Measurements from ENCODE around the gene TAPT1. TPM values are rescaled to one million over a fixed set of nuclear protein-coding genes. Genes with fewer than 3 reads are reported as not detected.

Gene TAPT1
- polyA plus RNA-seq, 2 of the 4 experiments (the other 2 are of a cell fraction), result 11.5 to 17.1 TPM

- H3K4me3 ChIP-seq, result no peak overlapping the region
- H3K27ac ChIP-seq, result no peak overlapping the region
- no peak for DNase-seq (ENCODE audit: low read depth in 1 of 2, low spot score in 1 of 2)
- TF ChIP-seq TFCP2L1 (CRISPR knock-in tag; IDR thresholded peaks at IDR 0.05) (no peak), EP300 (IDR thresholded peaks at IDR 0.05) (no peak), CTCF (IDR thresholded peaks at IDR 0.05) (no peak), CHD4 (IDR thresholded peaks at IDR 0.05; ENCODE audit: borderline replicate concordance) (no peak), RAD21 (conservative IDR thresholded peaks at IDR 0.05 in 1 of 2, IDR thresholded peaks at IDR 0.05 in 1 of 2) (no peak), MAZ (IDR thresholded peaks at IDR 0.05; ENCODE audit: borderline replicate concordance, low read depth, low read length) (no peak), NPAS2 (CRISPR knock-in tag; IDR thresholded peaks at IDR 0.05; ENCODE audit: borderline replicate concordance) (no peak), RARB (CRISPR knock-in tag; IDR thresholded peaks at IDR 0.05) (no peak), FOSB (CRISPR knock-in tag; IDR thresholded peaks at IDR 0.05) (no peak), ESRRA (IDR thresholded peaks at IDR 0.05; ENCODE audit: borderline replicate concordance, low read length) (no peak), POLR2AphosphoS2 (conservative IDR thresholded peaks at IDR 0.05; ENCODE audit: low read length) (no peak), HEYL (CRISPR knock-in tag; IDR thresholded peaks at IDR 0.05) (no peak), TP53 (CRISPR knock-in tag; IDR thresholded peaks at IDR 0.05) (no peak), CBX2 (IDR thresholded peaks at IDR 0.05; ENCODE audit: borderline replicate concordance, low read depth) (no peak), NFE2L2 (conservative IDR thresholded peaks at IDR 0.05; ENCODE audit: low read length) (no peak), SREBF2 (IDR thresholded peaks at IDR 0.05) (no peak), HOXA7 (CRISPR knock-in tag; IDR thresholded peaks at IDR 0.05) (no peak)
- TF ChIP-seq, protein P1, sequence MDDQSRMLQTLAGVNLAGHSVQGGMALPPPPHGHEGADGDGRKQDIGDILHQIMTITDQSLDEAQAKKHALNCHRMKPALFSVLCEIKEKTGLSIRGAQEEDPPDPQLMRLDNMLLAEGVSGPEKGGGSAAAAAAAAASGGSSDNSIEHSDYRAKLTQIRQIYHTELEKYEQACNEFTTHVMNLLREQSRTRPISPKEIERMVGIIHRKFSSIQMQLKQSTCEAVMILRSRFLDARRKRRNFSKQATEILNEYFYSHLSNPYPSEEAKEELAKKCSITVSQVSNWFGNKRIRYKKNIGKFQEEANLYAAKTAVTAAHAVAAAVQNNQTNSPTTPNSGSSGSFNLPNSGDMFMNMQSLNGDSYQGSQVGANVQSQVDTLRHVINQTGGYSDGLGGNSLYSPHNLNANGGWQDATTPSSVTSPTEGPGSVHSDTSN (IDR thresholded peaks at IDR 0.05), result no peak
- no peaks in the 10 kb centered on the region for H3K9me3 ChIP-seq
- ChIA-PET POLR2A (no interaction called here), CTCF (no interaction called here)
- H3K4me1 ChIP-seq, result peaks cover 23% of the 10 kb centered on the region
- peak overlapping the region; percentile 88; the same call in 2 of the 3 replicates for H3K4me2 ChIP-seq
- WGBS (ENCODE audit: missing lambda C conversion rate), result 90% methylated on average over 2 of the region's 2 CpGs
- no peak for FAIRE-seq
- no peak for ATAC-seq
These were observed 3.3 kb upstream of the TAPT1 start for GRCh38 chr4:16229604-16230003.

GRCh38 chr4:16227462-16227868 lies 1.2 kb upstream of the TAPT1 start:
- WGBS (ENCODE audit: missing lambda C conversion rate), result 3% methylated on average over 14 of the region's 20 CpGs
- peak; percentile 7 to 52; a peak in 3 of 6 replicates for ATAC-seq

More at GRCh38 chr4:16227462-16227868, 1.2 kb upstream of the TAPT1 start:
- peak overlapping the region; percentile 88 for H3K4me2 ChIP-seq
- TF ChIP-seq NFE2L2 (conservative IDR thresholded peaks at IDR 0.05; ENCODE audit: low read length) (no peak), HES2 (IDR thresholded peaks at IDR 0.05) (no peak), HDAC2 (IDR thresholded peaks at IDR 0.05) (no peak), TFCP2L1 (CRISPR knock-in tag; IDR thresholded peaks at IDR 0.05) (no peak), EHMT2 (IDR thresholded peaks at IDR 0.05; ENCODE audit: low read depth) (no peak), RFX5 (IDR thresholded peaks at IDR 0.05) (no peak), ELK1 (IDR thresholded peaks at IDR 0.05; ENCODE audit: low read depth, low read length) (no peak), POLR2A (IDR thresholded peaks at IDR 0.05; ENCODE audit: low read length) (peak; percentile 14; the same call in 1 of the 2 replicates)
- H3K27ac ChIP-seq, result peak overlapping the region; percentile 100
- DNase-seq (ENCODE audit: low read depth in 1 of 2, low spot score in 1 of 2) (peak in 1 of 2 experiments; percentile 30), FAIRE-seq (no peak)
- POLR2A ChIA-PET, result interaction anchor here (1.2 to 1.8 kb wide), 3 partner anchors 22 to 37 kb away, joined by 3 to 10 read pairs (median 4); no protein-coding TSS in a partner anchor
- no peaks in the 10 kb centered on the region for H3K9me3 ChIP-seq
- H3K4me3 ChIP-seq, result peak overlapping the region; percentile 95
- CTCF ChIA-PET, result no interaction called here
- H3K4me1 ChIP-seq, result peaks cover 38% of the 10 kb centered on the region

Measured in A549 (cell line).